GM18502 (cell line): ENCODE data around the gene AVPI1.
"Not testable (repeated sequence)": the region's sequence is repeated elsewhere in the genome, so short reads cannot be mapped to it uniquely, and the experiment has no call there.

Experiments used
- ATAC-seq: cut with Tn5 transposase; IDR thresholded peaks from one replicate; pipeline ENCODE4 v1.9.1; 2021; ENCODE audit warnings: mild to moderate bottlenecking; ENCODE audit not compliant: unreplicated experiment, poor library complexity

Gene AVPI1

GRCh38 chr10:97684368-97684713, 2.7 kb downstream of the AVPI1 start:
- not testable (repeated sequence) for ATAC-seq

- no peak for ATAC-seq
These were observed 3.3 kb downstream of the AVPI1 start for GRCh38 chr10:97683556-97684367.

GRCh38 chr10:97682042-97682441, 5.0 kb downstream of the AVPI1 start:
- no peak for ATAC-seq

GRCh38 chr10:97679594-97679993, 7.4 kb downstream of the AVPI1 start:
- no peak for ATAC-seq

- peak; percentile 73 for ATAC-seq
These were observed 10.1 kb downstream of the AVPI1 start for GRCh38 chr10:97676770-97677581.

- ATAC-seq, result no peak
These were observed 11.8 kb downstream of the AVPI1 start for GRCh38 chr10:97675222-97675621.

GRCh38 chr10:97673736-97674525, 13.1 kb downstream of the AVPI1 start:
- ATAC-seq, result no peak

- no peak for ATAC-seq
These were observed 17.5 kb downstream of the AVPI1 start for GRCh38 chr10:97669571-97669970.

- ATAC-seq, result no peak
These were observed 19.6 kb downstream of the AVPI1 start for GRCh38 chr10:97667463-97667862.

GRCh38 chr10:97666992-97667391, 20.0 kb downstream of the AVPI1 start:
- ATAC-seq, result no peak

- ATAC-seq, result no peak
These were observed 22.7 kb downstream of the AVPI1 start for GRCh38 chr10:97664282-97664850.

- ATAC-seq, result no peak
These were observed 27.5 kb downstream of the AVPI1 start for GRCh38 chr10:97659589-97659988.

GRCh38 chr10:97656777-97657176, 30.3 kb downstream of the AVPI1 start:
- ATAC-seq, result no peak

- ATAC-seq, result no peak
These were observed 35.3 kb downstream of the AVPI1 start for GRCh38 chr10:97651773-97652172.

- ATAC-seq, result no peak
These were observed 36.3 kb downstream of the AVPI1 start for GRCh38 chr10:97650726-97651125.

- peak; percentile 8 for ATAC-seq
These were observed 37.7 kb downstream of the AVPI1 start for GRCh38 chr10:97649405-97649750.

- peak; percentile 94 for ATAC-seq
These were observed 38.3 kb downstream of the AVPI1 start for GRCh38 chr10:97648562-97649404.

GRCh38 chr10:97647556-97647955, 39.5 kb downstream of the AVPI1 start:
- no peak for ATAC-seq

- no peak for ATAC-seq
These were observed 42.1 kb downstream of the AVPI1 start for GRCh38 chr10:97644936-97645335.
